ENCODE results near the gene C21orf58. TPM values are rescaled to one million over a fixed set of nuclear protein-coding genes. Genes with fewer than 3 reads are reported as not detected.

Gene C21orf58
- total RNA-seq, 4 donors from 2014 or later, result 0.44 to 1.6 (median 0.74) TPM

- in situ Hi-C loops (cut with MboI; ENCODE audit: low sequenced_read_pairs in 4 of 4) (loop anchor here in 1 of 4 donors (5.0 kb wide), 1 partner anchor 57 kb away; no protein-coding TSS in a partner anchor), intact Hi-C loops (cut with DNase I; ENCODE audit: low total_unique reads) (loop anchor here (5.0 kb wide), 2 partner anchors 147 to 168 kb away; partner anchors contain the start of gene DIP2A)
- H3K27me3 ChIP-seq, result no peaks in the 10 kb centered on the region
- no peak for TF ChIP-seq POLR2A (IDR thresholded peaks at IDR 0.05)
- TF ChIP-seq CTCF (IDR thresholded peaks at IDR 0.05 in 4 of 5, conservative IDR thresholded peaks at IDR 0.05 in 1 of 5), result no peak
- no peak overlapping the region for H3K4me3 ChIP-seq
- no peak for ATAC-seq
- DNase-seq, result no peak
- H3K27ac ChIP-seq, result no peak overlapping the region
- H3K9me3 ChIP-seq, result no peaks in the 10 kb centered on the region
- peaks cover 14% of the 10 kb centered on the region in 2 donors for H3K4me1 ChIP-seq
- peaks cover 0 to 14% of the 10 kb centered on the region in 2 donors for H3K36me3 ChIP-seq
Observed at GRCh38 chr21:46289655-46290179, 34.0 kb downstream of the C21orf58 start.

GRCh38 chr21:46287541-46287940 is 36.1 kb downstream of the C21orf58 start:
- intact Hi-C loops (cut with DNase I; ENCODE audit: low total_unique reads) (loop anchor here (5.0 kb wide), 2 partner anchors 145 to 170 kb away; partner anchors contain the start of gene DIP2A), in situ Hi-C loops (cut with MboI; ENCODE audit: low sequenced_read_pairs in 4 of 4) (loop anchor here in 1 of 4 donors (5.0 kb wide), 1 partner anchor 55 kb away; no protein-coding TSS in a partner anchor)
- H3K4me3 ChIP-seq, result peak overlapping the region in 1 of 4 donors; percentile 92
- peak overlapping the region in 1 of 4 donors; percentile 89 for H3K27ac ChIP-seq
- no peaks in the 10 kb centered on the region for H3K9me3 ChIP-seq
- ATAC-seq, result no peak
- H3K4me1 ChIP-seq, result peaks cover 35 to 36% of the 10 kb centered on the region in 2 donors
- H3K27me3 ChIP-seq, result no peaks in the 10 kb centered on the region
- peaks cover 0 to 29% of the 10 kb centered on the region in 2 donors for H3K36me3 ChIP-seq
- TF ChIP-seq POLR2A (IDR thresholded peaks at IDR 0.05), result no peak
- DNase-seq, result no peak

GRCh38 chr21:46286648-46287002 is 37.0 kb downstream of the C21orf58 start:
- in situ Hi-C loops (cut with MboI; ENCODE audit: low sequenced_read_pairs in 4 of 4), result loop anchor here in 1 of 4 donors (5.0 kb wide), 1 partner anchor 54 kb away; no protein-coding TSS in a partner anchor
- peaks cover 0 to 30% of the 10 kb centered on the region in 2 donors for H3K36me3 ChIP-seq

DNA sequence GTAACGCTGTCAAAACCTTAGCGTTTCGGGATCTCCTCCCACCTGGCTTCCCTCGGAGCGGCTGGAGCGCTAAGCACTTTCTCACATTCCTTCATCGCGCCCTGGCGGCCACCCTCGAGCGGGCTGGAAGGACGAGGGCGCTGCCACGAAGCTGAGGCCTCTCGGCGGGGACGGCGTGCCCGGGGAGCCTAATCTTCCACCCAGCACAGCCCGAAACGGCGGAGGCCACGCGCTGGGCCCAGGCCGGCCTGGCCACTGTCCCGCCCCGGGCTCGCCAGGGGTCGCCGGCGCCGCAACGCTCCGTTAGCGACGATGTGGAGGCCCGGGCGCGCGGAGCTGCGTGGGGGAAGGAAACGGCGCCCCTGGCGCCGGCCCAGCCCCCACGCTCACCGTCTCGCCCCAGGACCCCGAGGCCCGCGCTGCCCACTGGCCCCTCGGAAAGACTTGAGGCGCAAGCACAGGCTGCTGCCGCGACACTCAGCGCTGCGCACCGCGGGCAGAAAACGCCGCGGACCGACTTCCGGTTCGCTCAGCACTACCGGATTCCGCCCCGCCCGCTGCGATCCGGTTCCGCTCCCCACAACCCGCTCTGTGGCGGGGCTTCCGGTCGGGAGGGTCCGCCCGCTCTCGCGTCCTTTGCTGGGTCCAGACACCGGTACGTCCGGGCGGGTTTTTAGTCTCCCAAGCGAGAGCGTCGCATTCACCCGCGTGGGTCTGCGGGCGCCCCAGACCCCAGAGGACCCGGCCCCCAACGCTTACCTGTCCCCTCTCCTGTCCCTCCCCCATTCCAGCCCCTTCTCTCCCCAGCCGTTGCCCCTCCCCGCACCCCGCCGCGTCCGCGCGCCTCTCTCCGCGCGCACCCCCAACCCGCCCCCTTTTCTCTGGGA is 37.7 kb downstream of the C21orf58 start, which contains the start of gene YBEY:
TSS of gene YBEY (plus strand) at position 582 of the 887 bp plus-strand sequence. CDS start 572 bp downstream, outside the sequence.
- intact Hi-C loops (cut with DNase I; ENCODE audit: low total_unique reads), result loop anchor here (1.0 to 5.0 kb wide), 4 partner anchors 38 to 171 kb away; partner anchors contain the start of genes DIP2A, LSS and PCNT
- in situ Hi-C loops (cut with MboI; ENCODE audit: low sequenced_read_pairs in 4 of 4), result loop anchor here in 1 of 4 donors (5.0 kb wide), 1 partner anchor 54 kb away; no protein-coding TSS in a partner anchor
- H3K4me1 ChIP-seq, result peaks cover 42 to 45% of the 10 kb centered on the region in 2 donors
- DNase-seq, result peak; percentile 81 to 85
- no peaks in the 10 kb centered on the region for H3K27me3 ChIP-seq
- peak within 1 kb of the TSS; percentile 75 to 93 (median 88) for H3K4me3 ChIP-seq
- no peaks in the 10 kb centered on the region for H3K9me3 ChIP-seq
- H3K36me3 ChIP-seq, result peaks cover 0 to 29% of the 10 kb centered on the region in 2 donors
- ATAC-seq, result peak; percentile 97
- TF ChIP-seq POLR2A (IDR thresholded peaks at IDR 0.05), result peak; percentile 67 to 83
- TF ChIP-seq CTCF (IDR thresholded peaks at IDR 0.05 in 4 of 5, conservative IDR thresholded peaks at IDR 0.05 in 1 of 5), result peak; percentile 17 to 55 (median 49)
- peak within 1 kb of the TSS; percentile 85 to 98 (median 92) for H3K27ac ChIP-seq

More at GRCh38 chr21:46286648-46287002, 37.0 kb downstream of the C21orf58 start:
- Histone ChIP-seq H3K9me3 (no peaks in the 10 kb centered on the region), H3K4me3 (peak overlapping the region; percentile 75 to 93 (median 88)), H3K27ac (peak overlapping the region; percentile 85 to 98 (median 92)), H3K4me1 (peaks cover 37 to 45% of the 10 kb centered on the region in 2 donors), H3K27me3 (no peaks in the 10 kb centered on the region)
- DNase-seq, result no peak
- ATAC-seq, result no peak
- intact Hi-C loops (cut with DNase I; ENCODE audit: low total_unique reads), result loop anchor here (1.0 to 5.0 kb wide), 4 partner anchors 38 to 171 kb away; partner anchors contain the start of genes DIP2A, LSS and PCNT
- no peak for TF ChIP-seq CTCF (IDR thresholded peaks at IDR 0.05 in 4 of 5, conservative IDR thresholded peaks at IDR 0.05 in 1 of 5)
- no peak for TF ChIP-seq POLR2A (IDR thresholded peaks at IDR 0.05)

Measured in gastrocnemius medialis (tissue), 4 donors.